ENCODE measurements around the gene LAMA3.

DNA sequence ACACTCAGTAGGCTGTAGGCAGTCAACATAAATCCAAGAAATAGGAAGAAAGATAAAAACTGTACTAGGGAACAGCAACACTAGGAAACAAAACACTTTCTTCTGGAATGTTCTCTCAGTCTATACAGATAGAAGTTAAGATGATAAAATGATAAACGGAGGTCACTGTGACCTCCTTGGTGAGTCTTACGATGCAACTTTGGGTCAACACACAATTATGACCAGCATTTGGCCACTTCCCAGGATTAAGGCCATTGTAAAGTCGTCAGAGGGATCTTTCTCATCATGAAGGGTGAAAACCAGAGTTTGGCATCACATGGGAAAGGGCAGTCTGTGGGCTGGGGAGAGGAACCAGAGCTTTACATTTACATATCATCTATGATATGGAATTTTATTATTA is 33.4 kb downstream of the LAMA3 start:
- TF ChIP-seq SP1 (IDR thresholded peaks at IDR 0.05; ENCODE audit: low read depth) (no peak), POLR2AphosphoS5 (IDR thresholded peaks at IDR 0.05; ENCODE audit: low read depth, low read length) (no peak), ATF3 (IDR thresholded peaks at IDR 0.05) (no peak), REST (IDR thresholded peaks at IDR 0.05; ENCODE audit: low read depth) (no peak), JUND (IDR thresholded peaks at IDR 0.05) (no peak), CBX3 (IDR thresholded peaks at IDR 0.05; ENCODE audit: low read depth) (no peak), ZNF274 (IDR thresholded peaks at IDR 0.05; ENCODE audit: low read depth, low read length) (no peak), EZH2phosphoT487 (IDR thresholded peaks at IDR 0.05; ENCODE audit: borderline replicate concordance) (no peak), YY1 (IDR thresholded peaks at IDR 0.05; ENCODE audit: extremely low read depth, insufficient replicate concordance, low read depth, low read length) (no peak), RAD21 (IDR thresholded peaks at IDR 0.05; ENCODE audit: low read depth) (no peak)
- TF ChIP-seq, protein P1, sequence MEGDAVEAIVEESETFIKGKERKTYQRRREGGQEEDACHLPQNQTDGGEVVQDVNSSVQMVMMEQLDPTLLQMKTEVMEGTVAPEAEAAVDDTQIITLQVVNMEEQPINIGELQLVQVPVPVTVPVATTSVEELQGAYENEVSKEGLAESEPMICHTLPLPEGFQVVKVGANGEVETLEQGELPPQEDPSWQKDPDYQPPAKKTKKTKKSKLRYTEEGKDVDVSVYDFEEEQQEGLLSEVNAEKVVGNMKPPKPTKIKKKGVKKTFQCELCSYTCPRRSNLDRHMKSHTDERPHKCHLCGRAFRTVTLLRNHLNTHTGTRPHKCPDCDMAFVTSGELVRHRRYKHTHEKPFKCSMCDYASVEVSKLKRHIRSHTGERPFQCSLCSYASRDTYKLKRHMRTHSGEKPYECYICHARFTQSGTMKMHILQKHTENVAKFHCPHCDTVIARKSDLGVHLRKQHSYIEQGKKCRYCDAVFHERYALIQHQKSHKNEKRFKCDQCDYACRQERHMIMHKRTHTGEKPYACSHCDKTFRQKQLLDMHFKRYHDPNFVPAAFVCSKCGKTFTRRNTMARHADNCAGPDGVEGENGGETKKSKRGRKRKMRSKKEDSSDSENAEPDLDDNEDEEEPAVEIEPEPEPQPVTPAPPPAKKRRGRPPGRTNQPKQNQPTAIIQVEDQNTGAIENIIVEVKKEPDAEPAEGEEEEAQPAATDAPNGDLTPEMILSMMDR (IDR thresholded peaks at IDR 0.05 in 2 of 3, conservative IDR thresholded peaks at IDR 0.05 in 1 of 3; ENCODE audit: borderline replicate concordance in 1 of 3, insufficient read depth in 1 of 3, low read depth in 2 of 3, low read length in 2 of 3): no peak

Data from HCT116 (cell line).